GM12892 (cell line): ENCODE results near the gene ARHGAP21.

Experiments
- POLR2A ChIP-seq: IDR thresholded peaks from 2 replicates; pipeline ENCODE4 v1.6.1; 2011; ENCODE audit warnings: low read depth, low read length, control low read depth
- POLR2AphosphoS5 ChIP-seq: IDR thresholded peaks from 2 replicates; pipeline ENCODE4 v1.6.1; 2011; ENCODE audit warnings: low read depth, low read length, control low read depth

GRCh38 chr10:24737001-24737400, 13.3 kb upstream of the ARHGAP21 start:
- TF ChIP-seq POLR2AphosphoS5: no peak
- TF ChIP-seq POLR2A: no peak
